HG02798 (cell line): Measurements from ENCODE around the gene MAP10.
A peak's percentile ranks its signal among the peaks of the same experiment; 100 is the strongest.

Experiments
- ATAC-seq: cut with Tn5 transposase; IDR thresholded peaks from one replicate; pipeline ENCODE4 v1.9.1; 2021; ENCODE audit warnings: mild to moderate bottlenecking; ENCODE audit not compliant: unreplicated experiment, poor library complexity

Gene MAP10

DNA sequence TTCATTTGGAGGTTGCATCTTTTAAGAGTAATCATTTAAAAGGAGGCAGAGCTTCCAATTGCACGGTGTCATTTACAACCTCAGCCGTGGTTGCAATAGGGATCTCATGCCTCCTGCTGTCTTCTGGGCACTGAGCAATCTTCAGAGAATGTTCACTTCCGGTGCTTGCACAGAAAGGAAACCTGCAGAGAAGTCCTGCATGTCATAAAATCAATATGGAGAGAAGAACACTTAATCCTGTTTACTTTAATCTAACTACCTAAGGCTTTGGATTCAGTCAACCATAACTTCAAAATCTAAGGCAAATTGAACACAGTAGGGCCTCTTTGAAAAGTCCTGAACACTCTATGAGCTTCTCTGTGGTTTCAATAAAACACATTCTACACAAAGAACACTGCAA lies 11.3 kb upstream of the MAP10 start:
- peak; percentile 50 for ATAC-seq

DNA sequence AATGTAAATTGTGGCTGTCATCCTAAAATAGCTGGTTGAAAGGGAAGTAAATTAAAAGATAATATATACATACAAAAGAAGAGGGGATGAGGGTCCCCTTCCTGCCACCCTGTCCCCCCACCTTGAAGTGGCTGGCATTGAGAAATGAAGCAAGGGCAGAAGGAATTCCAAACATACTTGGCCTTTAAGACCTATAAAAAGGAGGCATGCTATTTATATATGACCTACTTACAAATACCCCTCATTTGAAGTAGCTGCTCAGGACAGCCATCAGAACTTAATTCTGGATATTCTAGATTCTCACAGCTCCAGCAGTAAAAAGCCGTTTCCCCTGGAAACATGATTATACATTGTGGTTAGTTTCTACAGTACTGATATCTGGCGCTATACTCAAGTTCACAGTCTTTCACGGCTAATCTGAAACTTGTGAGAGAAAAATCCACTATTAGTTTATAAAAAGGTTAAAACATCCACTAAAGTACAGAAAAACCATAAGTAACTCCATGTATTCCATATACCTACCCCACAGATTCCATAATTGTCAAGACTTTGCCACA lies 9.6 kb upstream of the MAP10 start:
- no peak for ATAC-seq

DNA sequence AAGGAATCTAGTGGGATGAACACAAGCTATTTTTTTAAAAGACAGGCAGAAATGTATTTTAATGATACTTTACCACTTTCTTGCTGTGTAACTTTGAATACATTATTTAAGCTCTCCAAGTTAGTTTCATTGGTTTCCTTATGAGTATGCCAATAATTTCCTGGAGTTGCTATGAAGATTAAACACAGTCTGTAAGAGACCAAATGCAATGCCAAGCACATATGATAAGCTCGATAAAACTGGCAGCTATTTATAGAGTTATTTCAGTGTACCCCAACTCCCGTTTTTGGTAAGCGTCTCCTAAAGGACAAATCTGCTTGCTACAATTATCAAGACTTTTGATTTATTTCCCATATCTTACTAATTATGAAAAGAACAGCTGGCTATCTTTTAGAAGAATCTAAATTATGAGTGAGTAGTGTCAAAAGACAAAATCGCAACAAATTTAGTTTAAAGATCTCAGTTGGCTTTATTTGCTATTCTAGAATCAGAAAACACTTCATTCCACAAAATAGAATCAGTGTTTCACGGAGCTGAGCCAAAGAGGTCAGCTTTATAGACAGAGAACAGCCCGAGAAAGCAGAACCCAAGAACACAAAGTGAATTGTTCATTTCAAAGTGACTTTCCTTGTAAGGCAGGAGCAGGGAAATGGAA lies 7.2 kb upstream of the MAP10 start:
- ATAC-seq: no peak

DNA sequence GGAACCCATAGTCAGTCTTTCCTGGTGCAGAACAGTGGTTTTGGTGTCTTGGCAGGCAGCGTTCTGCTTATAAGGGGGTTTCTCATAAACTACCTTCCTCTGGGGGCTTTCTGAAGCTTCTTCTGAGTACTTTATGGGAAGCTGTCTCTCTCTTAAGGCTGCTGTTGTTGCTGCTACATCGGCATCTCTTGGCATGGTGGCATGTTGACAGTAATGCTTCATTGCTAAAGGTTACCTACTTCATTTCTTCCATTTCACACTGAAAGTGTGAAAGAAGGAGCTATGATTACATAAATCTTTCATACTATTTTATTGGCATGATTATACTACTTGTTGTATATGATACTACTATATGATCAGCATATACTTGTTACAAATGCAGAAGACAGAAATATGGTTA lies 6.3 kb upstream of the MAP10 start:
- ATAC-seq: no peak

DNA sequence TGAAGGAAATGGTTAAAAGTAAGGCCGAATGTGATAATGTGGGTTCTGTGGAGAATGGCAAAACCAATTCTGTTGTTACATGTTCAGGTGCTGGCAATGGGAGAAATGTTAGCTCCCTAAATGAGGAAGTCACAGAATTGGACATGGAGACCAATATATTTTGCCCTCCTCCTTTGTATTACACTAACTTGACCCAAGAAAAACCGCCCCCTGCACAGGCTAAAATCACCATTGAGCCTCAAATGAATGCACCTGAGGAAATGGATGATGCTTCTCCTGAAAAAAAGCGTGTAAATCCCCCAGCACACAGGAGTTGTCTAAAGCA lies 932 bp downstream of the MAP10 start:
- ATAC-seq: no peak

DNA sequence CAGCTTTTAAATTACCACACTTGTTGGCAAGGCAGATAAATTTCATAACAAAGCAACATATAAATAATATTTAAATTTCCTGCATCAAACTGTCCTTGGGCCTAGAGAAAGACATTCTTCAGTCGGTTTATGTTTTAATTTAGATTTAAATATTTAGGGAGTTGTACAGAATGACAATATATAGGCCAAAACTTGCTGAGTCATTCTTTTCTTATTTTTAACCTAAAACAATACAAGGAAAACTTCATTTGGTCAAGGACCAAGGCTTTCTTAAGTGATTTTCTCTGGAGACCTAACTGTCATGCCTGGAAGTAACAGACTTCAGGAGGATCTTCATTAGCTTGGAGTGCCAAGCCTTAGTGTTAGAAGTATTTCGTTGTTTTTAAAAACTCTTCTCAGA lies 5.6 kb downstream of the MAP10 start:
- ATAC-seq: no peak

DNA sequence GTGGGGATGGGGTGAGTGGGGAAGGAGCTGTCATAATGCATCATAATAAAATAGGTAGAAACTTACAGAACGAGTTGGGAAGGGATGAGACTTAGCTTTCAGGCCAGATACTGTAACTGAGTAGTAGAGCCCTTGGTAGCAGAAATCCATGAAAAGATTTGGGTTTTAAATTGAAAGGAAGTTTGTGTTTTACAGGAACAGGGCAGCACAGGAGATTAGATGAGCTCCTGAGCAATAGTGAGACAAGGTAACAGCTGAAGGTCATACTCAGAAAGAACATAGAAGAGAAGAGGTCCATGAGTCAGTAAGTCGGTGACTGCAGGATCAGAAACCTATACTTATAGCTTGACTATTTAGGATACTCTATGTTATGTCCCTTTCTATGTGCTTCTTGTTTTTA lies 7.3 kb downstream of the MAP10 start:
- ATAC-seq: no peak

DNA sequence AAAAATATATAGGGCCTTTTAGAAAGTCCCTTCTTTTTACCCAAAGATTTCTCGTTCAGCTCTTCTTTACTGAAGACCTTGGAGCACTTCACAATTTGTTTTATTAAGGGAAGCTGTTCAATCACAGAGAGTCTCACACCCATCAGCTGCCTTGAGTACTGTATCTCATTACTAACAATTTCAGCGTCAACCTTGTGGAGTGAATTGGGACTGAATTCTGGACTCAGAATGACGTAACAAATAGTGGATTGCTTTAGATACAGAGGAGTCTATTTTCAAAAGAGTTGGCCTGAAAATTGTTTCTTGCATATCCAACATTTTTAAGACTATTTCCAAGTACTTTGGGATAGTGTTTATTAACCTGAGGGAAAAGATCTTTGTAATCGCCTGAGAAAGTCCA lies 7.9 kb downstream of the MAP10 start:
- no peak for ATAC-seq

DNA sequence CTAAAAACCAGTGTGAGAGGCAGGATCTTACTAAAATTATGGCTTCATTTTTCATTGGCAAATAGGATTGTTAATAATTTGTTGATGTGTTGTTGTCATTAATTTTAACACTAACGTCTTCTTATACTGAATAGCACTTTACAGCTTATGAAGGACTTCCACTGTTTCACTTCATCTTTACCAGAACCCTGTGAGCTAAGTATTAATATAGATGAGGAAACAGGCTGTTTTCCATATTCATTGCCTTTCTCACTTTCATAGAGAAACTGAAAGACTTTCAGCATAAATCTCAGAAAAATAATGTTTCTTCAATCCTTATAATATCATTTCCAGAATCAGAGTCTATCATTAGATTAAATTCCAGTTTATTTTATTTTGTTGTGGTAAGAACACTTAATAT lies 8.5 kb downstream of the MAP10 start:
- ATAC-seq: no peak

DNA sequence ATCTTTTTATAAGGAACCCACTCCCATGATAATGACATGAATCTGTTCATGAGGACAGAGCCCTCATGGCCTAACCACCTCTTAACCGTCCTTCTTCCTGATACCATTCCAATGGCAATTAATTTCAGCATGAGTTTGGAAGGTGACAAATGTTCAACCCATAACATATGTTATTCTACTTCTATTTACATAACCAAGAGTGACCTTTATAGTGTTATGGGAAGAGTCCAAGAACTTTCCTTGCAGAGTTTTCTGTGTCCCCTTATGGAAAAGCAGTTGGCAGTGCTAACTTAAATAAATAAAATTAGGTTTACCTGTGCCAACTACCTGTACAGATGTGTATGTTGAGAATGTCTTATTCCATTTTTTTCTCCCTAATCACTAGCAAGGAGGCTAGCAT lies 11.1 kb downstream of the MAP10 start:
- no peak for ATAC-seq

DNA sequence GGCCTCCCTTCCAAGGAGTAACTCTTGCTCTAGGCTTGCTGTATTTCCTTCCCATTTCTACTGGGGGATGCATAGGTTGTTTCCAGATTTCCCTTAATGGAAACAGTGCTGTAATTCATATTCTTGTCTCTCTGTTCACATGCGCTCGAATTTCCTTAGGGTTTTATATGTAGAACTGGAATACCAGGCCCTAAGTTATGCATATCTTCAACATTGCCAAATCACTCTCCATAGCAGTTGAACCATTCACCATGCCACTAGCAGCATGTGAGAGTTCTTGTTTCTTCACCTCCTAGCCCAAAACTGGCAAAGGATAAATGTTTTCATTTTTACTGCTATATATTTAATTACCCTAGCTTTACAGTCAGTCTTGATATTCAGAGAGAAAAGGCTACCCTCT lies 12.8 kb downstream of the MAP10 start:
- ATAC-seq: no peak

DNA sequence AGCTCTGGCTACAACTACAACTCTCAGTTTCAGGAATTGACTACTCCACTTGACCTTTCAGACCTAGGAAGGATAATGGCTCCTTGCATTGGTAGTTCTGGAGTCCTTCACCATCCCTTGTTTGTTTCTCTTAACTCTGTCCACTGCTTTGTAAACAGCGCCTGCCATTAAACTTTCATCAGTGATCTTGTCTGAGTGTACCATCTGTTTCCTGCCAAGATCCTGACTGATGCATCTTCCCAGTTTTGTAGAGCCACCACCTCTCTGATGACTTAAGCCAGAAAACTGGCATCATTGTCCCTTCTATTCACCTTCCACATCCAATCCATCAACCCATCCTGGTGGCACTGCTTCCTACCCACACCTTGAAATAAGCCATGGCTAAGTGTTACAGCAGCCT lies 15.2 kb downstream of the MAP10 start:
- ATAC-seq: no peak

DNA sequence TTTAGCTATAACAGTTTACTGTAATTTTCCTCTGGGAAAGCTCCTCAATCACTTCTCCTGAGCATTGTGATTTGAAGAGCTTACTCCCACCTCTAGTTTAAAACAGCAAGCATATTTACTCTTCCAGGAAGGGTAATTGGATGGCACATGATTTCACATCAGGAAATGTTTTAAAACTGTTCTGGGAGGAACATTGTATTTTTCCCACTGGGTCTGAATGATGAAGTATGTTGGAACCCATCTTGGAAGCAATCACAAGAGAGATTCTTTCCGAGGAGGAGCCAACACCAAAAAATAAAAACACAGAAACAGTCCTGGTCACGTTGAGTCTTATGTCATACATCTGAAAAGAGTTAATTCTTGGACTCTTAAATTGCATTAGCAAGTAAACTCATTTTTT lies 17.3 kb downstream of the MAP10 start:
- ATAC-seq: no peak

DNA sequence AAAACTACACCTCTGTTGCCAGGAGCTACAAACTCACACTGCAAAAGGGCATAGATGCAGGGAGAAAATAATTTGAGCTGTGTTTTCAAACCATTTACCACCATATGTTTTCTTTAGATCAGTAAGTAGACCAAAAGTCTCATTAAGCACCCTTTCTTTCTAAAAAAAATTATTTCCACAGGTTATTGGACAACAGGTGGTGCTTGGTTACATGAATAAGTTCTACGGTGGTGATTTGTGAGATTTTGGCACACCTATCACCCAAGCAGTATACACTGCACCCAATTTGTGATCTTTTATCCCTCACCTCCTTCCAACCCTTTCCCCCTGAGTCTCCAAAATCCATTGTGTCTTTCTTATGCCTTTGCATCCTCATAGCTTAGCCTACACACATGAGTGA lies 21.1 kb downstream of the MAP10 start:
- ATAC-seq: no peak

DNA sequence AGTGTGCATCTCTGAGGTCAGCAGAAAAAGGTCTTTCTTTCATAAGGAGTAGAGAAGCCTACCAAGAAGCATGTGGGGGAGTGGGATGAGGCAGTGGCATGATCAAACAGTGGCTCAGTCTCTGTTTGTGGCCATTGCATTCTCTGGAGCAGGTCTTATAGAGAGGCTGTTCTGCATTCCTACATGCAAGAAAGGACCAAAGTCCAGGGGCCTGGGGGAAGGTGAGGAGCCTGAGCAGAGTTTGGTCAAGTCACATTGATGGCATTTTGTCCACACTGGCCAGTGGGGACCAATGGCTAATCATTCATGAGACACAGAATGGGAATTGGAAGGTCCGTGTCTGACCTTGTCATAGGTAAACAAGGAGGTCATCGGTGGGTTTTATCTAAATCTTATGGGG lies 25.4 kb downstream of the MAP10 start:
- no peak for ATAC-seq

DNA sequence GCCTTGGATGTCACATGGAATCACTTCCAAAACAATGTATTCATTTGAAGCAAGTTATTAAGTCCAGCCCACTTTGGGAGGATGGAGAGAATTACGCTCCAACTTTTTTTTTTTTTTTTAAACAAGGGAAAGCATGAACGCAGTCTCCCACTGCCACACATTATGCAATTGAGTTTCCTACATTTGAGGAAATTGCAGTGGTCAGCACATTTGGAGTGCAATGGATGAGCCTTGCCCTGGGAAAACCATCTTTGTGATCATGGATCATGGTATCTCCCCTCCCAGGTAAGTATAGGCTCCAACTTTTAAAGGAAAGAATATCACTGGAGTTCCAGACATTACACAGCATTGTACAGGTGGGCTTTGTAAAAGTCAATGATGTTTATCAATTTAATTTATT lies 26.7 kb downstream of the MAP10 start:
- ATAC-seq: no peak

DNA sequence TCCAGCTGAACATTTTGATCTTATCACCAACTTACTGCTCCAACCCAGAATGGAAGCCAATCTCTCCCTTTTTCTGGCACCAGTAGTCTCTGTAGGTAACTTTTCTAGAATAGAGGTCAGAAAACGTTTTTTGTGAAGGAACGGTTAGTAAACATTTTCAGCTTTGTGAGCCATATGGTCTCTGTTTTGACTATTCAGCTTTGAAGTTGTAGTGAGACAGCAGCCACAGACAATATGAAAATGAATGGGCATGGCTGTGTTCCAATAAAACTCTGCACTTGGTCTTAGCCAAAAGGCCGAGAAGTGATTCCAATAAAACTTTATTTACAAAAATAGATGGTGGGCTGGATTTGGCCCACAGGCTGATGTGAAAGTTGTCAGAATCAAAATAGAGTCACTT lies 28.9 kb downstream of the MAP10 start:
- ATAC-seq: no peak

DNA sequence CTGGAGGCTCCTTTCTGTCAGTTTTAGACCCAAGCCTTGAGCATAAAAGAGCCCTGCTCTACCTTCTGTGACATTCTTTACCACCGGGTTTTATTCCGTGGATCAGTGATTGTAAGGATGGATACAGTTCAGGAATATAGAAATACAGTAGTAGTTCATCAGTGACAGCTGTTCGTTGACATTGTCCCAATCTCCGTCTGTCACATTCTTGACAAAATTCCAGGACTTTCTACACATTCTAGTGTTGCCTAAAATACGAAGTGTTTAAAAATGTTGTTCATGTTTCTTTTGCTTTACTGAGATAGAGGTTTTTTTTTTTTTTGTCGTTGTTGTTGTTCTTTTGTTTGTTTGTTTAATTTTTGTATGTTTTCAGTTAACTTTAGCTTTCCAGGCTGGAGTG lies 29.9 kb downstream of the MAP10 start:
- no peak for ATAC-seq

DNA sequence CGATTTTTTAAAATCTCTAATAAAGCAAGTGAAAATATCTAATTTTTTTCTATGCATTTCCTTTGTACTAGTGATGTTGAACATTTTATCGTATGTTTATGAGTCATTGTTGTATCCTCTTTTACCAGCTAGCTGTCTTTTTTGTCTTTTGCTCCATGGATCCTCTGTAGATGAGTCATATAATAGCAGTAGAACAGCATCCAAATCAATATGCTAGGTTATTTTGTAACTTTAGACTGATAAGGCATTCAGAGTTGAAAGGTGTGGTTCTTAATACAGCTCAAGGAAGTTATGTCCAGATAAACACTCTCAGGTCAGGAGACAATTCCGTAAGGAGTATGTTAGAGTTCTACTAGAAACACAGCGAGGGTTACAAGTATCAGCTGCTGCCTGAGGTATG lies 31.9 kb downstream of the MAP10 start:
- ATAC-seq: no peak

DNA sequence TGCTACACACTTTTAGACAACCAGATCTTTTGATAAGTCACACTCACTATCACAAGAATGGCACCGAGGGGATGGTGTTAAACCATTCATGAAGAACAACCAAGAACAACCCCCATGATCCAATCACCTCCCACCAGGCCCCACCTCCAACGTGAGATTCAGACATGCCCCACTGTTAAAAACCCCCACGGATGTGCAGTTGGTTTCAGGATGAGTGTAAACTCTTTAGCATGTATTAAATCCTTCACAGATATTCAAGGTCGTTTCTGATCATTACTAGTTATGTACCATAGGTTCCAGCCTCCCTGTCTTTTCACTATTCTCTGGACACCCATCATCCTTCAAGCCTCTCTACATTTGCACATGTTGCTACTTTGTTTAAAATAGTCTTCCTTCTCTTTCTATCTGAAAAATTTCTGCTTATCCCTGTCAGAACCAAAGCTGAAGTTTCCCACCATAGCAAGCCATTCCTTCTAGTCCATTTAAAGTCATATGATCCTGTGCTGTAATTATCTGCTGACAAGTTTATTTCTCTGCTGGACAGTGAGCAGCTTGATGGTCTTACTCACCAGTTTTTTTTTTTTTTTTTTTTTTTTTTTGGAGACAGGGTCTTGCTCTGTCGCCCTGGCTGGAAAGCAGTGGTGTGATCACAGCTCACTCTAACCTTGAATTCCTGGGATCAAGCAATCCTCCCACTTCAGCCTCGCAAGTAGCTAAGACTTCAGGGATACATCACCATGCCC lies 36.8 kb downstream of the MAP10 start:
- no peak for ATAC-seq

DNA sequence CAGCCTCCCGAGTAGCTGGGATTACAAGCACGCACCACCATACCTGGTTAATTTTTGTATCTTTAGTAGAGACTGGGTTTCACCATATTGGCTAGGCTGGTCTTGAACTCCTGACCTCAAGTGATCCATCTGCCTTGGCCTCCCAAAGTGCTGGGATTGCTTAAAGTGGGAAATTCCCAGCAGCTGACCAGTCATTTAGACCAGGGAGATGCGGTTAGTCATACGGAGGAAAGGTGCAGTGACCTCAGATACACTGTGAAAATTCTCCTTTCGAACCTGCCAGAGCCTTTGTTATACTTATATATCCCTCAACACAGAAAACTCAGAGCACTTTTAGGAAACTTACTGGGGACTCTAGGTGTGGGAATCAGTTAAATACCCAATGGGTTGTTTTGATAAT lies 39.6 kb downstream of the MAP10 start:
- ATAC-seq: no peak

DNA sequence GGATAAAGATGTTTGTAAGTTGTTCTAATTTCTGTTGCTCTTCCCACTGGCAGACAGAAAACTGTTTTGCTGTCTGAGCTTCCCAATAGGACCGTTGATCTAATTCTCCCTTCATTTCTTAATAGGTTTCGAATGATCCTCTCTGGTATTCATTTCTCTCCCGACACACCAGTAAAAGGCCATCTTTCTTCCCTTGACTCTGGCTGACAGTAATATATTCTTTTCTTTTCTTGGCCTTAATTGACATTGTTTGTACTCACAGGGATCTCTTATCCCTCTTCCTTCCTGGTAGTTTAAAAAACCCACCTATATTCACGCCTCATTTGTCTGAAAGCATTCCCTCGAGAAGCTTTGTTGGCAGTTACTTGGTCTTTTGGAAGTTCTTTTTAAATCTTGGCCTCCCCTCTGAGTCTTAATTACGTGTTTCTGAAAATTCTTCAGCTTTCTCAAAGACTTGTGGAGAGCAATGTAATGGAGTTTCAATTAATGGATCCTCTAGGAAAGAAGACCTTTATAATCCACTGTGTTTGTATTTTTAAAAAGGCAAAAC lies 40.3 kb downstream of the MAP10 start:
- ATAC-seq: no peak
